Activated effector memory CD4-positive, alpha-beta T cell treated with Interleukin-2 at 50 U/mL for 16 hours (primary cell): ENCODE results near the gene RNASEH1.
A peak's percentile ranks its signal among the peaks of the same experiment; 100 is the strongest.
"Not testable (repeated sequence)": the region's sequence is repeated elsewhere in the genome, so short reads cannot be mapped to it uniquely, and the experiment has no call there.

Experiments
- DNase-seq: peaks from one replicate; pipeline ENCODE4 v3.0.0-alpha.2; 2020

The RNASEH1 gene

GRCh38 chr2:3518496-3519254, 39.5 kb downstream of the RNASEH1 start:
- peak; percentile 97 for DNase-seq

DNA sequence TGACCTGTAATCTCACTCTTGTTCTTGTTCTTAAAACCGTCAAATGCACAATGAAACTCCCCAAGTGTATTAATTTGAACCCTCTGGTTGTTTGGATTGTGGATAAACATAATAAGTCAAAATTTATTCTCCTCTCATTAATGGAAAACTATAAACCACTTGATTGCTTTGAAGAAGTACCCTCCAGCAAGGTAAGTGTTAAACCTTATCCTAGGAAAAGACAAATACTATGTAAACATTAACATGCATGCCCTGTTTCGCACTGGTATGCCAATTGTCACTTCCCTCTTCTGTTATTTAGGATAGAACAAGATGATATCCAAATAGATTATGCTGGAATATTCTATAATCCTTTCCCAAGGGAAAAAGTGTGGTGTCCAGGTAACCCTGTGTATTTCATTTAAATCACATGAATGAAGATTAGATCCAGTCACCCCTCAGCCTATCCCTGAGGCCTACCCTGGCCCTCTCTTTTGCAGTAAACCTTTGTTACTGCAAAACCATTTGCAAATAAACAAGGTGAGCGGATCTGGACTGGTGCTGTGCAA, 40.1 kb downstream of the RNASEH1 start:
- no peak for DNase-seq

GRCh38 chr2:3516831-3517230, 41.3 kb downstream of the RNASEH1 start:
- no peak for DNase-seq

DNA sequence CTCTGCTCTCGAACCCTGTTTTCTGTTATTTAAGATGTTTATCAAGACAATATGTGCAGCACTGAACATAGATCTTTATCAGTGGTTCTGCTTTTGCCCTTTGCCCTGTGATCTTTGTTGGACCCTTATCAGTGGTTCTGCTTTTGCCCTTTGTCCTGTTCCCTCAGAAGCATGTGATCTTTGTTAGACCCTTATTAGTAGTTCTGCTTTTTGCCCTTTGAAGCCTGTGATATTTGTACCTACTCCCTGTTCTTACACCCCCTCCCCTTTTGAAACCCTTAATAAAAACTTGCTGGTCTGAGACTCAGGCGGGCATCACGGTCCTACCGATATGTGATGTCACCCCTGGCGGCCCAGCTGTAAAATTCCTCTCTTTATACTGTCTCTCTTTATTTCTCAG, 42.7 kb downstream of the RNASEH1 start:
- DNase-seq = not testable (repeated sequence)

DNA sequence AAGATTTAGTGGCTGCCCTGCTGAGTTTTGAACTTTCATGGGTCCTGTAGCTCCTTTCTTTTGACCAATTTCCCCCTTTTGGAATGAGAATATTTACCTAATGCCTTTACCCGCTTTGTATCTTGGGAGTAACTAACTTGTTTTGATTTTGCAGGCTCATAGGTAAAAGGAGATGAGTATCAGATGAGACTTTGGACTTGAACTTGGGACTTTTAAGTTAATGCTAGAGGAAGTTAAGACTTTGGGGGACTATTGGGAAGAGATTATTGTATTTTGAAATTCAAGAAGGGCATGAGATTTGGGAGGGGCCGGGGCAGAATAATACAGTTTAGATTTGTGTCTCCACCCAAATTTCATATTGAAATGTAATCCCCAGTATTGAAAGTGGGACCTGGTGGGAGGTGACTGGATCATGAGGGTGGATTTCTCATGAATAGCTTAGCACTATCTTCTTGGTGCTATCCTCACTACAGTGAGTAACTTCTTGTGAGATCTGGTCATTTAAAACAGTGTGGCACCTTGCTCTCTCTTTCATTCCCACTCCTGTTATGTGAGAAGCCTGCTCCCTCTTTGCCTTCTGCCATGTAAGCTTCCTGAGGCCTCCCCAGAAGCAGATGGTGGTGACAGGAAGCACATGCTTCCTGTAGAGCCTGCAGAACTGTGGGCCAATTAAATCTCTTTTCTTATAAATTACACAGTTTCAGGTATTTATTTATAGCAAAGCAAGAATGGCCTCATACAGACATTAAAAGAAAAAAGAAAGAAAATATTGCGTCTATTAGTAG, 44.9 kb downstream of the RNASEH1 start:
- no peak for DNase-seq

GRCh38 chr2:3512086-3512485, 46.0 kb downstream of the RNASEH1 start:
- DNase-seq = no peak

DNA sequence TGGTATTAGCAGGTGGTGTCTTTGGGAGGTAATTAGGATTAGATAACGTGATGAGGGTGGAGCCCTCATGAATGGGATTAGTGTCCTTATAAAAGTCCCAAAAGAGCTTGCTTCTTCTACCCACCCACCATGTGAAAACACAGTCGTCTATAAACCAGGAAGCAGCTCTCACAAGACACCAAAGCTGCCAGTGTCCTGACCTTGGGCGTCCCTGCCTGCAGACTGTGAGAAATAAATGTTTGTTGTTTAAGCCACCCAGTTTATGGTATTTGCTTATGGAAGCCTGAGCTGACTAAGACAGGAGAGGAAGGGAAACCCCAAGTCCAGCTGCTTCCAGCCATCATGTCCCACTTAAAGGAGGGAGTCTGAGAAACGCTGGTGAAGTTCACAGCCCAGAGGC, 52.4 kb downstream of the RNASEH1 start:
- DNase-seq = no peak

- DNase-seq = no peak
These were observed 53.4 kb downstream of the RNASEH1 start for GRCh38 chr2:3504741-3505140.

- DNase-seq = no peak
These were observed 54.6 kb downstream of the RNASEH1 start for GRCh38 chr2:3503483-3503882.

GRCh38 chr2:3503046-3503445, 55.1 kb downstream of the RNASEH1 start:
- DNase-seq = no peak

DNA sequence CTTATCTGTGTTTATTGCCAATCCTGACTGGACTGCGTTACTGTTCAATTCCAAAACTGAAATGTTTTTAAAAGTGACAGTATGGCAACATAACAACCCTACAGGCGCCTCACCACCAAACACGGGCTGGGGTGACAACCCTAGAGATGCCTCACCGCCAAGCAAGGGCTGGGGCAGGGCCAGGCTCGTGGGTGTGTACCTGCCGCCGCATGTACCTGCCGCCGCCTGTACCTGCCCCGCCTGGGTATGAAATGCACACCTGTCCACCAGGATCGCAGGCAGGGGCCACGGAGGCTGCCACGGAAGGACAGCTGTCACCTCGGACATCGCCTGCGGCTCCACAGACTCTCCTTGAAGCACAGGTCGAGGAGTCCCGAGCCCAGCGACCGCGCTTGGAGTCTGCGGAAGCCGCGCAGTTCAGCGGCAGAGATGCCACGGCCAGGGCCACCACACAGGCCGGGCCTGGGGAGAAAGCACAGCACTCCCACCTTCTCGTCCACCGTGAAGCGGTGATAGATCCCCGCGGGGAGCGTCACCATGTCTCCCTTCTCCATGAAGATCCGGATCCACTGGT, 57.7 kb downstream of the RNASEH1 start:
- DNase-seq = no peak

DNA sequence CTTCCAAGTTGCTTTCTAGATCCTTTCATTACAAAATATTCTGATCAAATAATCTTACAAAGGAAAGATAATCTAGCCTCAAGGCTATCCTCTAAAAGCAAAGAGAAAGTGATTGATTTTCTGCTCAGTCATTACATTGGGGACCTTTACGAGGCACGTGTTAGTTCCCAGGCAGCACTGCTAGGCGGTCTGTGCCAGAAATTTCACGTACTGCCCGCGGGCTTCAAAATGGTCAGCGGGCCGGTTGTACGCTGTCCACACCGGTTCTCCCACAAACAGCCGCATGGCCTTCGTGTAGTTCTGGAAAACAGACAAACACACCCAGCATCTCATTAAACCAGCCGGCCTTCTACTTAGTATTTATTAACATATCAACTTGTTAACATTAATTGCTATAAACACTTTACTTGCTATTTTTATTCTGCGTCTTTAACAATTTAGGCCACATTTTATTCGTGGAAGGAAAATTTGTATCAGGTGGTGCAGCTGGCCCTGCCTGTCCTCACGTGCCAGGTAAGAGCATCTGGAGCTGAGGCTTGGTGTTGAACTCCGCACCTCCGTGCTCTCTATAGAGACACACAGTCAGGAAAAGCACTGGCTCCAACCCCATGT, 59.2 kb downstream of the RNASEH1 start:
- DNase-seq = no peak

DNA sequence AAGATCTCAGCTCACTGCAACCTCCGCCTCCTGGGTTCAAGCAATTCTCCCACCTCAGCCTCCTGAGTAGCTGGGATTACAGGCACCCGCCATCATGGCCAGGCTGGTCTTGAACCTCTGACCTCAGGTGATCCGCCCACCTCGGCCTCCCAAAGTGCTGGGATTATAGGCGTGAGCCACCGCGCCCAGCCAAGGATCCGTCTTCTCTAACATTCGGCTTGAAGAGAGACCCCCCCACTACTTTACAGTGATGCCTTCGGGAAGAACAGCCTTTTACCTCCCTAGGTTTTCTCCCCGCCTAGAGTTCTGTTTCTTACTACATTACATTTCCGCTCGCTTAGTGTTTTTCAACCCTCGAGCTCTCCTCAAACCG, 61.4 kb downstream of the RNASEH1 start:
- DNase-seq = not testable (repeated sequence)
